ENCODE results near the gene SEMA3C. TPM values are rescaled to one million over a fixed set of nuclear protein-coding genes. Genes with fewer than 3 reads are reported as not detected.

Gene SEMA3C
- total RNA-seq, 2 donors from 2014 or later, result 0.09 to 0.15 TPM

DNA sequence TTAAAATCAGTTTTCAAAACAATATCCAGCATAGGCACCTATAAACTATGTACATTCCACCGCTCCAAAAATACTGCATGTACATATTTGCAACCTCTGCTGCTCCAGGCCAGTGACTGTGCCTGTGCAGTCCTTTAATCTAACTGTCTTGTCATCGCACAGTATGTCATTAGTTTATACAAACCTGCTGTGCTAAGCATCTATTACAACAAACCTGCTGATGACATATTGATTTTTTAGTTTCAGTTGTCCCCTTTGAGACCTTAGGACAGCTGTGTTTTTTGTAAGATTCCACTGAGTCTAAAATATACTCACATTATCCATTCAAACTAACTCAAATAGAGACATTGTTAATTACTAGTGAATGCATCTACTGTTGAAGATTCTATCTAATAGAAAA is 33.1 kb downstream of the SEMA3C start:
- TF ChIP-seq CTCF (conservative IDR thresholded peaks at IDR 0.05), result no peak

GRCh38 chr7:80884511-80885195 is 34.2 kb downstream of the SEMA3C start:
- H3K27me3 Mint-ChIP-seq (ENCODE audit: insufficient read depth), result peaks cover 7% of the 10 kb centered on the region
- Histone ChIP-seq H3K36me3 (ENCODE audit: control insufficient read depth, insufficient read depth, low read length) (no peaks in the 10 kb centered on the region), H3K27me3 (ENCODE audit: control insufficient read depth, insufficient read depth, low read length, poor library complexity, severe bottlenecking) (no peaks in the 10 kb centered on the region), H3K9ac (ENCODE audit: extremely low read depth, low read length, poor library complexity, severe bottlenecking) (no peak overlapping the region), H3K4me1 (ENCODE audit: control insufficient read depth, insufficient read depth, low read length) (no peaks in the 10 kb centered on the region), H3K27ac (ENCODE audit: low read depth, low read length) (peak overlapping the region; percentile 64), H3K9me3 (ENCODE audit: control insufficient read depth, low read length) (no peaks in the 10 kb centered on the region), H3K4me3 (ENCODE audit: low read length) (no peak overlapping the region)
- no peak for DNase-seq
- H3K36me3 Mint-ChIP-seq (ENCODE audit: low read depth), result no peaks in the 10 kb centered on the region
- TF ChIP-seq CTCF (conservative IDR thresholded peaks at IDR 0.05), result no peak
- H3K9me3 Mint-ChIP-seq, result no peaks in the 10 kb centered on the region
- WGBS, 2 experiments (ENCODE audit: insufficient coverage in 1 of 2, insufficient read length in 1 of 2), result 92 to 100% methylated on average over 1 to 6 of the region's 6 CpGs
- no peak overlapping the region for H3K4me3 Mint-ChIP-seq
- no peaks in the 10 kb centered on the region for H3K4me1 Mint-ChIP-seq
- no peak overlapping the region for H3K27ac Mint-ChIP-seq

More for the DNA sequence above, 33.1 kb downstream of the SEMA3C start:
- WGBS, 2 experiments (ENCODE audit: insufficient coverage in 1 of 2, insufficient read length in 1 of 2), result 90 to 100% methylated on average over 1 to 2 of the region's 2 CpGs
- no peak overlapping the region for H3K4me3 ChIP-seq (ENCODE audit: low read length)
- Mint-ChIP-seq H3K27me3 (ENCODE audit: insufficient read depth) (peaks cover under 1% of the 10 kb centered on the region), H3K36me3 (ENCODE audit: low read depth) (no peaks in the 10 kb centered on the region), H3K4me1 (no peaks in the 10 kb centered on the region), H3K27ac (no peak overlapping the region), H3K4me3 (no peak overlapping the region), H3K9me3 (no peaks in the 10 kb centered on the region)
- no peaks in the 10 kb centered on the region for H3K27me3 ChIP-seq (ENCODE audit: control insufficient read depth, insufficient read depth, low read length, poor library complexity, severe bottlenecking)
- no peak for DNase-seq
- H3K27ac ChIP-seq (ENCODE audit: low read depth, low read length), result no peak overlapping the region
- H3K9ac ChIP-seq (ENCODE audit: extremely low read depth, low read length, poor library complexity, severe bottlenecking), result no peak overlapping the region
- H3K36me3 ChIP-seq (ENCODE audit: control insufficient read depth, insufficient read depth, low read length), result no peaks in the 10 kb centered on the region
- H3K4me1 ChIP-seq (ENCODE audit: control insufficient read depth, insufficient read depth, low read length), result no peaks in the 10 kb centered on the region
- no peaks in the 10 kb centered on the region for H3K9me3 ChIP-seq (ENCODE audit: control insufficient read depth, low read length)

- Mint-ChIP-seq H3K36me3 (ENCODE audit: low read depth) (no peaks in the 10 kb centered on the region), H3K27ac (no peak overlapping the region), H3K27me3 (ENCODE audit: insufficient read depth) (peaks cover 16% of the 10 kb centered on the region), H3K9me3 (no peaks in the 10 kb centered on the region), H3K4me1 (no peaks in the 10 kb centered on the region), H3K4me3 (no peak overlapping the region)
- no peaks in the 10 kb centered on the region for H3K9me3 ChIP-seq (ENCODE audit: control insufficient read depth, low read length)
- H3K27ac ChIP-seq (ENCODE audit: low read depth, low read length), result peak overlapping the region; percentile 76
- H3K4me1 ChIP-seq (ENCODE audit: control insufficient read depth, insufficient read depth, low read length), result no peaks in the 10 kb centered on the region
- no peak overlapping the region for H3K9ac ChIP-seq (ENCODE audit: extremely low read depth, low read length, poor library complexity, severe bottlenecking)
- H3K27me3 ChIP-seq (ENCODE audit: control insufficient read depth, insufficient read depth, low read length, poor library complexity, severe bottlenecking), result peaks cover 5% of the 10 kb centered on the region
- no peak for TF ChIP-seq CTCF (conservative IDR thresholded peaks at IDR 0.05)
- WGBS, 2 experiments (ENCODE audit: insufficient coverage in 1 of 2, insufficient read length in 1 of 2), result 67 to 88% methylated on average over 1 to 2 of the region's 2 CpGs
- H3K36me3 ChIP-seq (ENCODE audit: control insufficient read depth, insufficient read depth, low read length), result no peaks in the 10 kb centered on the region
- H3K4me3 ChIP-seq (ENCODE audit: low read length), result no peak overlapping the region
- DNase-seq, result no peak
Observed at GRCh38 chr7:80883154-80884025, 35.5 kb downstream of the SEMA3C start.
